NCI-H446 (cell line): ENCODE measurements around the gene TINAG.
A peak's percentile ranks its signal among the peaks of the same experiment; 100 is the strongest.

Source experiments
- DNase-seq, 2 experiments: peaks; one replicate each; lab custom pipeline; 2025; lab: John Stamatoyannopoulos, UW

The TINAG gene, protein sequence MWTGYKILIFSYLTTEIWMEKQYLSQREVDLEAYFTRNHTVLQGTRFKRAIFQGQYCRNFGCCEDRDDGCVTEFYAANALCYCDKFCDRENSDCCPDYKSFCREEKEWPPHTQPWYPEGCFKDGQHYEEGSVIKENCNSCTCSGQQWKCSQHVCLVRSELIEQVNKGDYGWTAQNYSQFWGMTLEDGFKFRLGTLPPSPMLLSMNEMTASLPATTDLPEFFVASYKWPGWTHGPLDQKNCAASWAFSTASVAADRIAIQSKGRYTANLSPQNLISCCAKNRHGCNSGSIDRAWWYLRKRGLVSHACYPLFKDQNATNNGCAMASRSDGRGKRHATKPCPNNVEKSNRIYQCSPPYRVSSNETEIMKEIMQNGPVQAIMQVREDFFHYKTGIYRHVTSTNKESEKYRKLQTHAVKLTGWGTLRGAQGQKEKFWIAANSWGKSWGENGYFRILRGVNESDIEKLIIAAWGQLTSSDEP

DNA sequence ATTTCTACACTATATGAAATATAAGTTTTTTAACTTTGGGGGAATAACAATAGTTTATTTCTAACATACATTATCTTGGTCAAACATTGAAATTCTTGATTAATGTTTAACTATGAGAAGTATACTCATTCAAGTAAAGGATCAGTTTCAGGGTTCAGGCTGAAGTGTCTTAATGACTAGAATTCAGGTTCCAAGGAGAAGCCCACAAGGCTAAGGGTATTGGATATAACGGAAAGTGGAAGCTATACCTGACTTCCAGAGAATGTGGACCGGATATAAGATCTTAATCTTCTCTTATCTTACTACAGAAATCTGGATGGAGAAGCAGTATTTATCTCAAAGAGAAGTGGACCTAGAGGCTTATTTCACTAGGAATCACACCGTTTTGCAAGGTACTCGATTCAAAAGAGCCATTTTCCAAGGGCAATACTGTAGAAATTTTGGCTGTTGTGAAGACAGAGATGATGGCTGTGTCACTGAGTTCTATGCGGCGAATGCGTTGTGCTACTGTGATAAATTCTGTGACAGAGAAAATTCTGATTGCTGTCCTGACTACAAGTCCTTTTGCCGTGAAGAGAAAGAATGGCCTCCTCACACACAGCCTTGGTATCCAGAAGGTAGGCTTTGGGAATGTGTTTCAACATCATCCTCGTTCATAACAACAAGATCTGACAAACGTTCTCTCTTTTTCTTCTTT is at the start of gene TINAG:
TINAG (plus strand) TSS at position 153 of the 697 bp plus-strand sequence; CDS start at position 263, 110 bp downstream.
- DNase-seq: no peak

DNA sequence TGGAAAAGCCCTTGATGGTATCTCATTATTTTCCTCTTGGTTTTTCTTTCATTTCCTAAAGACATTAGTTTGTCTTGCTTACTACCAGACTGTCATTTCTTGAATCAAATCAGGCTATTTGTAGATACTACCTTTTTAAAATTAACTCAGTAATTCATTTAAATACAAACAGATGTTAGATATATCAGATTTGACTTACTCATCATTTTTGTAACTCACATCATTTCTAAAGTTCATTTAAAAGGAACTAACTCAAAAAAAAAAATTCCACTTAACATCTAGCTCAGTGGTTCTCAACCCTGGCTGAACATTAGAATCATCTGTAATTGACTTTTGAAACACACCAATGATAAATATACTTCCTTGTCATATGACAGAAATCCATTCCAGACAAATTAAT is 48.2 kb upstream of the TINAG start:
- no peak for DNase-seq

DNA sequence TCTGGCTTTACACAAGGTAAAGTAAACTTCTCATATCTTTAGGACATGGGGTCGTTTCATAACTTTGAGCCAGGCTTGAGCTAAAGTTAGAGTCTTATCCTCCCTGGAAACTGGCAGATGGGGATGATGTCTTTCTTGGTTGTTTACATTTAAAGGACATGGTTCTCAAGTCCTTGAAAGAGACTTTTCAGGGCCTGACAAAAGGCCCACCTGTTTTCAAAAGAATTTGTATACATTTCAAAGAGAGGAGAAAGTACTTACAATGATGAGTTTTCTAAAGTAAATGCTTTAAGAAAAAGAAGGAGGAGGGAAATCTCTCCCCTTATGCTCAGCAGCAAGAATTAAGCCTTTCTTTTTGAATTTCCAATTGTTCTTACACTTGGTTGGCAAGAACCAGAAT is 45.7 kb upstream of the TINAG start:
- DNase-seq: no peak

DNA sequence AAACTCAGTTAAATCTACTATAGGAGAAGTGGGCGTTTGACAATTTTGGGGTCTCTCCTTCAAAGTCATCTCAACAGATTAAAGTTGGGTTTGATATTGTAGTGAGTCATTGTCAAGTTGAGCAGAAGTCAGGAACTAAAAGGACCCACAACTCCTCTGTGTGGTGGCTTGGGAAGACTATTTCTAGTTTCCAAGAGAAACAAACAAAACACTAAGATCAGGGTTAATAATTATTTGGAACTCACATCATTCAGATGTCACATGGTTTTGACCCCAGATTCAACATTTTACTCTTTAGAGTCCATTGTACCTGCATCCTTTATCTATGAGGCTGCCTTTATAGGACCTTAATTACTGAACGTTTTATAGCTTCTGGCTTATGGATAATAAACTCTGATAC is 45.3 kb upstream of the TINAG start:
- no peak for DNase-seq

DNA sequence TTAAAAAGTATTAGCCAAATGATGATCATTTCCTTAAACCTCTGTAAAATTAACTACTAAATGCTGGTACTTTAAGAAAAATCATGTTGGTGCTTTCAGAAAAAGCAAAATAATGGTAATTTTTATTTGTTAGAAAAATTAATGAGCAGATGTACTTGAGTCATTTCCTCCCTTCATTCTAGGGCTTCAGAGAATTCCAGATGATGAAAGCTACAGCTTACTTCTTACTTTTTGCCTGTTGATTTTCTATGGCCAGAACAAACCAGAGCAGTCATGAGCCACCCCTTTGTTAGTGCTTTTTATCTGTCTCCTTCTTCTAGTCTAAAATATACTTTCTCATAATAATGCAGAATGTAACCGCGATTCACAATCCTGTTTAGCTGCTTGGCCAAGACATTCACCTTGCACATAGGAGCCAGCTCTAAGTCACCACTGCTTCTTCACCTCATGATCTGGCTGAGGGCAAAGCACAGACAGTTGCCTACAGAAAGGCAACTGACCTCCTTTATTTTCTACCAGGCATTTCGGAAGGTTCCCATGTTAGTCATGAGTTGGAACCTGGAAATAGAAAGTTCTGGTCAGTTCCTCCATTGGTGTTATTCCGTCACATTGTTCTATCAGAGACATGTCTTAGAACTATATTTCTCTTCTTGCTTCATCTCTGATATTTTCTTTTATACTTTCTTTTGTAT is 43.5 kb upstream of the TINAG start:
- no peak for DNase-seq

DNA sequence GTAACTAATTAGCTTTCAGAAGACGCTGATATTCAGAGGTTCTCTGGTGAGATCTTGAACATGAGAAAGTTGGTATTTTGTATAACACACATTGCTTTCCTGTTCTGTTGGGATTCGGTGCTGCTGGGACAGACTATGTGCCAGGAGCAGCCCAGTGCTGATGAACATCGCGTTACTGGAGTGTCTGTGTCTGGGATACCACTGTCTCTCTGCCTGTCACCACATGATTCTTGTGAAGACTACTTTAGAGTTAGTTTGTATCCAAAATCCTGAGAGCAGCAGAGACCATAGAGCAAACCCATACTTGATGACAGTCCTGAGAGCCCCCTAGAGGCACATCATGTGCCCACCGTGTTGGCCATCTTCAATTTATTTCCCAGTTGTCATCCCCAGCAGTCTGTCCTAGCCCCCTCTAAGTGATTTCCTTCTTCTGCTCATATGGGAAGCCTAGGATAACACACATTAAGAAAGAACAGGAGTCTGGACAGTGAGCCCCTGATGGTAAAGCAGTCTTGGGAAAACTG is 41.8 kb upstream of the TINAG start:
- no peak for DNase-seq

DNA sequence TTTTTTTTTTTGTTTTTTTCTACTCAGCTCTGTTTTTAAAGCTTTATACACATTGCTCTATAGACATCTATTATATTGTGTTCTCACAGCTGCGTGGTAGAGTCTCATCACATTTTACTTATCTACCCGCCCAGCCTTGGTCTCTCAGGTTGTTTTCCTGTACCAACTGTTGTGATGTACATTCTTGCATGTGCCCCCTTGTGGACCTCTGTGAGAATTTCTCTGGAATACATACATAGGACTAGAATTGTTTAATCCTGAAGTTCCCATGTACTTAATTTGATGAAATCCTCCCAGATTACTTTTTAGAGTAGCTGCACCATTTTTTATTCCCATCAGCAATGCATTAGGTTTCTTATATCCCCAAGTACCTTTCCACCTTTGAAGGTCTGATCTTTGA is 40.4 kb upstream of the TINAG start:
- peak; percentile 13 to 64 for DNase-seq

DNA sequence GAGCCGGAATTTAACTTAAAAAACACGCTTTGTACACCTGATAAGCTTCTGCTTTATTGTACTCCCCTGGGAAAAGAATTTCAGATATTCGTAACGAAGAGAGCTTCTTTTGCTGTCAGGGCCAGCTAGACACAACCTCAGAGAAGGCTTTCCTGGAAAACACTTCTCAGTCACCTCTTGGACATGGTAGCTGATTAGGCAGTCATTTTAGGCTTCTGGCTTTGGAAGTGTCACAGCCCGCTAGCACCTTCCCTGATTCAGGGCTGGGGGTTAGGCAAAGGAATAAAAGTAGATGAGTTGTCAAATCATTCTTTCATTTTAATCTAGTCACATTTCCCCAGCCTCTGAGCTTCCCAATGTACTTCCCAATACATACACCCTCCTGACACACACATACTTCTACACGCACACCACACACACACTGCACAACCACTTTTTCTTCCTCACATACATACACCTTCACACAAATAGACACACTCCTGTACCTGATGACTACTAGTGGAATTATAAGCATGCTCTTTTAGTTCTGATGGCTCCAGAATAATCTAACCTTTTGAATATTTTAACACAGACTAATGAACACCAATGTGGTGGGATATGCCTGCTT is 34.9 kb upstream of the TINAG start:
- no peak for DNase-seq

DNA sequence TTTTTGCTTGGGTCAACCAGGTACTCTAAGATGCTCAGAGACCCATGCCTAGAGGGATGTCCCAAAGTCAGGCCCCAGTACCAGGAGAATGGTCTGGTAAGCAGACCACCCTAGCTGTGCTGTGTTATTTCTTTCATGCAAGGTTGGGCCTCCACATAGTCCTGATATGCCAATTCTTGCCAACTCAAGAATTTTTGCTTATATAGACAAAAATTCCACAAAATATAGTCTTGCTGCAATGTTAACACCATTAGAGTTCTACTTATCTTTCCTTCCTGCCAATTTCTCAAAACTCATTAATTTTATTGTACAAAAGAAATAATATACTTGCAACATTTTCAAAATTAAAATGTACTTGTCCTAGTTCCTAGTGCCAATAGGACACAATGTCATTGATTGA is 33.9 kb upstream of the TINAG start:
- DNase-seq: no peak

DNA sequence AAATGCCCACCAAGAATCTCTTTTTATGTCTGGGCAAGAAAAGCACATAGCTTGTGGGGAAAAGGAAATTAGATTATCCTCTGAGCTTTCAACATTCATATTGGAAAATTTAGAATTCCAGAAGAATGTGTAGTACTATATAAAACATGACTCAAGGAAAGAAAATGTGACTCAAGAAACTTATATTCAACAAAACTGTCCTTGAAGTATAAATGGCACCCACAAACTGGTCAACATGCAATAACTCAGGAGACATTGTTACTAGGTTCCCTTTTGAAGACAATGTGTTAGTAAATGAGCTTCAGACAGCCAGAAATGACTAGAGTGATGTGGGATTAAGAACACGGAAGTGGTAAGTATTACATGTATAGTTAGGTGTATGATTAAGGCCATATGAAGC is 26.1 kb upstream of the TINAG start:
- DNase-seq: no peak

DNA sequence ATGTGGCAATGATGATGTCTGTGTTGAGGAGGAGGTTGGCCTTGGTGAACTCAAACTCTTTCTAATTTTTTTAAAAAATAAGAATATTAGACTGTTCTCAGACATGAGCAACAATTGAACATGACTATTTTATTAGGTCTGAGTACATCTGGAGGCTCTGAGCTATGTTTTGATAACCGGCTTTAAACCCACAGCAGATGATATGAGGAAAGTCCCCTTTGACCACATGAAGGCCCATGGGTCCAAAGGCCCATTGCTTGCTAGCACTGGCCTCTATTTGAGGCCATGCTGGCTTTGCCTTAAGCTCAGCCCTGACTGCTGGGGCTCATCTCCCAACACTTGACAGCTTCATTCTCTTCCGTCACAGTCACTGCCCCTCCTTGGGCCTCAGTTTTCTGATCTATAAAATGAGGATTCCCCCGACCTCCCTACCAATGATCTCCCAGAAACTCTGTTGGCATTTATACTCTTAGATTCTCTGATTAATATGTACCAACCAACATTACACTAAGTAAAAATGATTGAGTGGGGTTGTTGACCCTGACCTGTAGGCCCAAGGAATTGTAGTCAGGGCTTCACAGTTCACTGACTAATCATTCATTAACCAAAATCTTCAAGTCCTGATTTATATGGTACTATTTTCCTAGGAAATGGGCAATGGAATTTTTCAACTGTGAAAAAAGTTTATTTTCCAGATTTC is 23.9 kb upstream of the TINAG start:
- DNase-seq: no peak

DNA sequence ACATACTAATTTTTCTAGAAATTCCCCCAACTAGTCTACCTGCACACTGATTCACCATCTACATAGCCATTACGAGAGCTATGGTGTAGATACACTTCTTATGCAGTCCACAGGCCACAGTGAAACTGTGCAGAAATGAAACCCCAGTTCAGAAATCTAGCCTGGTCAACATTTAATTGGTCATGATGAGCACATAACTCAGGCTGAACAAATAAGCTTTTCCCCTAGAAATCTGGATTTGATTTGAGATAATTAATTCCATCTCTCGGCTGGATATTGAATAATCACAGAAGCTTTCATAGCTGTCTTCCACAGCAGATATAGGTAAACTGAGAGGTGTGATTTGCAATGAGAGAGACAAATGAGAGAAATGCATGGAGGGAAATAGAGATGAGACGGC is 22.6 kb upstream of the TINAG start:
- DNase-seq: no peak

DNA sequence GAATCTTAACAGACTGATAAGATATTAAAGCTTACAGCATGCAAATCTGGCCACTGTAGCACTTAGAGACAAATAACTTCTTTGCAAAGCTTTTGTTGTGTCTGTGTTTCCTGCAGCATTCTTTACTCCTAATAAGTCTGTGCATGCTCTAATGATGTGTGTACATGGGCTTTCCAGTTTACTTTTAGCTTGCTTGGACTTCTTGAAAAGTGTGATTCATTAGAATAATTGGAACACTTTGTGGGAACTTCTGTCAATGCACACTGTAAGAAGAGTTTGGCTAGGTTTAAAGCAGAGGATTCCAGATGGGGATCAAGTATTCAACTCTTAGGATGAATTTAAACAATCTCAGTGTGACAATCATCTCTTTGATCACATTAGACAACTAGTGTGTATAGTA is 22.1 kb upstream of the TINAG start:
- DNase-seq: no peak

DNA sequence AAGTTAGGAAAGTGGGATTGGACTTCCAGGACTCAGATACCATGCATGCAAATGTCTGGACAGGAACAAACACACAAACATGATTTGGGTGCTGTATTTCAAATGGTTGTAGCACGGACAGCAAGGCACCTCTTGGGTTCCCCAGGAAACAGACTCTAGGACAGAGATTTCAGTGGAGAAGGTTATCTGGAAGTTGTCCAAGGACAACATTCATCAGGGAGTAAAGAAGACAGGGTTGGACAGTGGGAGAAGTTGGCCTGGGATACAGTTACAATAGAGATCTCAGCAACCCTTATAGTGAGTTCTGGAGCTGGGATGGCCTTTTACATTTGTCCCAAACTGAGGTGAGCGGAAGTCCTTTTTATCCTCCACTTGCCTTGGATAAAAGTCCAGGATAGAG is 19.8 kb upstream of the TINAG start:
- peak in 1 of 2 experiments; percentile 16 for DNase-seq

DNA sequence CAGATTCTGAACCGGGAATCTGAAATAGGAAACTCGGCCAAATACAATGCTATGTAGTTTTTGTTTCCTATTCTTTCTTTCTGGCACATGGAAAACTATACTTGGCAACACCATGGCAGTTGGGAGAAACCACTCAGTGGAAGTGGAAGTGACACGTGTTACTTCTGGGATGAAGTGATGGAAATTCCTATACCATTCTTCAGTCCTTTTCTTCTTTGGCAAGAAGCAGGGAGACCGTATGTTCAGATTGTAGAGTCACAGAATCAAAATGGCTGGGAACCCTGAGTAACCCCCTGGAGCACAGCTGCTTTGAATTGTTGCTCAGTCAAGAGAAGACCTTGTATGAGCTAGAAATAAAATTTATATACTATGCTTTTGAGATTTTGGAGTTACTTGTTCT is 18.8 kb upstream of the TINAG start:
- peak in 1 of 2 experiments; percentile 33 for DNase-seq

DNA sequence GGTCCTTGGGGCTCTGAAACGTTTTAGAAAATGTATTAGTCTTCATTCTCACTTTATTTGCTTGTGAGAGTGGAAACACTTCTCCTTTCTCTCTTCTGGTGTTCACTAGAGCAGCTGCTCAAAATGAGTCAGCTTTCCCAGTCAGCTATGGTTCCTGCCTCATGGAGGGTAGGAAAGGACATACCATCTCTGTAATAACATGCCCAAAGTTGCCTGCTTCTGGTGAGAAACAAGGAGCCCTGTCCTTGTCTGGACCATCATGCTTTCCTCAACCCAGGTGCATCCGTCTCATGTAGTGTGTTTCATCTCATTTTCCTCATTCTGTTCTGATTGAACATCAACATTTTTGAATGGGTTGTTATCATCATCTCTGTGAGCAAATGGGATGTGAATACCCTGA is 17.1 kb upstream of the TINAG start:
- DNase-seq: no peak

DNA sequence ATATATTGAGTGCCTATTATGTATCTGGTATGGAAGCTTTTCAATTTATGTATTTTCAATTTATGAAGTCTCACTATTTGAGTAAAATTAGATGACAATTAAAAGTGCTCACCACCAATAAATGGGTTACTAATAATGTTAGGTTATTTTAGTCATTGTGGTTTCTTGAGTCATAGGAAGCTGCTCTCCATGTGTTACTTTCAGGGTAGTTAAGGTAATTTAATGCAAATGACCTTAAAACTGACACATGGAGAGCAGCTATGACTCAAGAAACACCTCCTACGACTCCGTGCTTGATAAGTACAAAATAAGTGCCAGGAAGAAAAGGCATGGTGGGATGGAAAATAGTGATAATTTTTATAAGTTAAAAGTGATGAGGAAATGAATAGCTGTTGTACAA is 16.5 kb upstream of the TINAG start:
- no peak for DNase-seq

DNA sequence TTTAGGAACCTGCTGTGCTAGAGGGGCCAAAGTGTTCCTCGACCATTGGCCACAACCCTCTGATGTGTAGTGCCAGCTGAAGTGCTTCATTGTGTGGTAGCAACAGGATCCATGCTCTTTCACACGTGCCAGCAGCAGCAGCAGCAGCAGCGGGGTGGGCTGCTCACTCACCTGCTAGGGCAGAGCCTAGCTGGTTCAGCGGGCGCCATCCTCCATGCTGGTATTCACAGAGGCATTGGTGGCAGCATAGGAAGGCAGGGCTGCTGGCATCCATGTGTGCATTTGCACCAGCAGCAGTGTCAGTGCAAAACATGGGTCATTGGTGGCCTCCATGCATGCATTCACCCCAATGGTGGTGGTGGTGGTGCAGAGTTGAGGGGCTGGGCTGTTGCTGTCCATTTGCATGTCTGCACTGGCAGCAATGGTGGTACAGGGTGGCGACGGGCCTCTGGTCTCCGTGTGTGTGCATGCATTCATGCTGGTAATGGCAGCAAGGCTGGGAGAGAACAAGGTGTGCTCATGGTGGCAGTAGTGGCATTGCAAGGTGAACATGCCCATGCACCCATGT is 13.2 kb upstream of the TINAG start:
- no peak for DNase-seq

DNA sequence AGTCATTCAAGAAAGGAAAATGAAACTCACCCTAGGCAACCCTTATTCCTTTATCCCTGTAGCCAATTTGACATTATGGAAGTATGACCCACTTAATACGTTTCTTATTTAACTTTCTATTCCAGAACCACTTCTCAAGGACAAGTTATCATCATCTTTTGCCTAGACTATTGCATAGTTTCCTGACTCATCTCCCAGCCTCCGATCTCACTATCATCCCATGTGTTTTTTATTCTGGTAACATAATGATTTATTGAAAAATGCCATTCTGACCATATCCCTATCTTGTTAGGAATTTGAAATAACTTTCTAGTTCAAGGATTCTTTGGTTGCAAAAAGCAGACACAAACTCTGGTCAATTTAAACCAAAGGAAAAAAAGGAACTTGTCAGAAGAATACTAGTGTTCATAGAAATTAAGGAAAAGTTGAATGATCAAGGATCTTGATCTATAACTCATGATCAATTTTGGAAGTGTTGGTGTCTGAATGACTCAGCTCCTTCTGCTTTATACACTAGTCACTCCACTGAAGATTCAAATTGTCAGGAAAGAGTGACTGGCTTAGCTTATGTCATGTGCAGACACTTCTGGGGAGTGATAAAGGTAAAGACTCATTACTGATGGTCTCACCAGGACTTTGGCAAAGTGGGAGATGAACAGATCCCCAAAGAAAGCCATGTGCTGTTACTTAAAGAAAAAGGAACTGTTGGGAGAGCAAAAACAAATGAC is 8.5 kb upstream of the TINAG start:
- DNase-seq: no peak

DNA sequence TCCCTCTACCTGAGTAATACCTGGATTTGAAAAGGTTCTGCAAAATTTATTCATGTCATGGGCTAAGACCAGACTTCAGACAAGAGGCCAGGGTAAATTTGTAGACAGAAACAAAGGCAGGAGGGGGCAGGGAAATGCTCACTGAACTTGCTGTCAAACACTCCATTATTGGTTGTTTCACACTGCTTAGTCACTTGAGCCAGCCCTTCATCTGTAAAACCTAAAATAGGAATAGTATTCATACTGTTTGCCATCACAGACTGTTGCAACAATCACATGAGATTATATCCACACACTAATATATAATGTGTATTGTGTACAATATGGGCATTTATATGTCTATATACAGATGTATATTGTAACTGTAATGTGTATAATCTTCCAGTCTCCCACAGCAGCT is 6.5 kb upstream of the TINAG start:
- DNase-seq: no peak
